Left lung (tissue), 10 donors: ENCODE measurements around the gene GALNT1. TPM values are rescaled to one million over a fixed set of nuclear protein-coding genes. Genes with fewer than 3 reads are reported as not detected.

Experiments used
- ATAC-seq: fragments of 200-7000 bp; cut with Tn5 transposase; one replicate; pipeline ENCODE4 v1.9.1; 2020; ENCODE audit warnings: moderate library complexity
- DNase-seq, 4 donors: peaks; one replicate each; pipeline ENCODE4 v3.0.0-alpha.2; 2013 to 2020
- H3K27ac ChIP-seq, 2 donors: fragments of 200-600 bp; sonication (generic) in 1 of 2; one replicate each; pipeline versions ENCODE4 v1.5.0 to v1.8.0; 2020 to 2021
- H3K27me3 ChIP-seq, 2 donors: fragments of 200-600 bp; sonication (generic) in 1 of 2; one replicate each; pipeline versions ENCODE4 v1.5.0 to v1.8.0; 2020 to 2021
- H3K36me3 ChIP-seq, 2 donors: fragments of 200-600 bp; sonication (generic) in 1 of 2; one replicate each; pipeline versions ENCODE4 v1.5.0 to v1.8.0; 2020 to 2021
- H3K4me1 ChIP-seq, 2 donors: fragments of 200-600 bp; one replicate each; pipeline ENCODE4 v1.8.0; 2021
- H3K4me3 ChIP-seq, 2 donors: fragments of 200-600 bp; sonication (generic) in 1 of 2; one replicate each; pipeline versions ENCODE4 v1.5.0 to v1.8.0; 2020 to 2021; ENCODE audit warnings: mild to moderate bottlenecking in 1 of 2
- H3K9me3 ChIP-seq, 2 donors: fragments of 200-600 bp; sonication (generic) in 1 of 2; one replicate each; pipeline versions ENCODE4 v1.5.0 to v1.8.0; 2020 to 2021
- CTCF ChIP-seq, 2 donors: fragments of 200-600 bp; sonication (generic) in 1 of 2; IDR thresholded peaks; one replicate each; pipeline versions ENCODE4 v1.5.0 to v1.8.0; 2021; ENCODE audit warnings: antibody characterized with exemption in 2 of 2
- intact Hi-C, 2 donors: fragments of 100-400 bp; cut with DNase I; formaldehyde crosslinking; loops; one replicate each; pipeline versions ENCODE4 v1.11.2 to v1.14.2; 2022
- microRNA-seq, 2 donors: library from miRNA; unstranded; fragments of <30 nt; microRNA quantifications; one replicate each; pipeline ENCODE4, GENCODE V29; 2019
- polyA plus RNA-seq, 6 donors: library from polyadenylated mRNA; unstranded; fragments of 120-200 nt; gene quantifications; one replicate each; pipeline ENCODE4 v1.2.1, GENCODE V29; 2013; ENCODE audit not compliant: insufficient read length in 6 of 6
- total RNA-seq, 2 donors: library from RNA; stranded (reverse); fragmentation: NEBNext Ultra II Directional; extraction: Animal tissue kit (Norgen Biotek cat#: 25700); gene quantifications; one replicate each; pipeline ENCODE4 v1.2.1, GENCODE V29; 2021
- donor health status: DM: no; HTN: yes; CAD: no.
- donor health status: DM: no; HTN: no; CAD: no.

GALNT1 gene
- total and polyA plus RNA-seq, 8 donors: 82.5 to 110 (median 107) TPM

GRCh38 chr18:35753306-35753910, 171.9 kb downstream of the GALNT1 start:
- Histone ChIP-seq H3K27me3 (no peaks in the 10 kb centered on the region), H3K4me3 (no peak overlapping the region), H3K9me3 (no peaks in the 10 kb centered on the region), H3K36me3 (no peaks in the 10 kb centered on the region), H3K4me1 (no peaks in the 10 kb centered on the region), H3K27ac (no peak overlapping the region)
- DNase-seq (no peak), ATAC-seq (no peak)
- intact Hi-C loops: loop anchor here in 1 of 2 donors (10.0 kb wide), 1 partner anchor 531 kb away; no protein-coding TSS in a partner anchor
- no peak for TF ChIP-seq CTCF (IDR thresholded peaks at IDR 0.05)

GRCh38 chr18:35754464-35754863, 172.9 kb downstream of the GALNT1 start:
- no peak overlapping the region for H3K27ac ChIP-seq

GRCh38 chr18:35755369-35755768, 173.8 kb downstream of the GALNT1 start:
- ATAC-seq (no peak), DNase-seq (no peak)
- no peak overlapping the region for H3K27ac ChIP-seq
- no peaks in the 10 kb centered on the region for H3K4me1 ChIP-seq
- TF ChIP-seq CTCF (IDR thresholded peaks at IDR 0.05): no peak
- H3K36me3 ChIP-seq: no peaks in the 10 kb centered on the region
- H3K9me3 ChIP-seq: no peaks in the 10 kb centered on the region
- intact Hi-C loops: loop anchor here in 1 of 2 donors (5.0 to 10.0 kb wide), 2 partner anchors 197 to 529 kb away; no protein-coding TSS in a partner anchor
- no peaks in the 10 kb centered on the region for H3K27me3 ChIP-seq
- H3K4me3 ChIP-seq: no peak overlapping the region

More at GRCh38 chr18:35754464-35754863, 172.9 kb downstream of the GALNT1 start:
- no peaks in the 10 kb centered on the region for H3K9me3 ChIP-seq
- no peak for TF ChIP-seq CTCF (IDR thresholded peaks at IDR 0.05)
- no peaks in the 10 kb centered on the region for H3K27me3 ChIP-seq
- intact Hi-C loops: loop anchor here in 1 of 2 donors (10.0 kb wide), 1 partner anchor 530 kb away; no protein-coding TSS in a partner anchor
- no peaks in the 10 kb centered on the region for H3K36me3 ChIP-seq
- ATAC-seq (no peak), DNase-seq (no peak)
- H3K4me1 ChIP-seq: no peaks in the 10 kb centered on the region
- no peak overlapping the region for H3K4me3 ChIP-seq

- DNase-seq: peak in 2 of 4 donors; percentile 40 to 70
- intact Hi-C loops: loop anchor here in 1 of 2 donors (5.0 to 10.0 kb wide), 2 partner anchors 196 to 528 kb away; no protein-coding TSS in a partner anchor
- Histone ChIP-seq H3K27ac (no peak overlapping the region), H3K9me3 (no peaks in the 10 kb centered on the region), H3K4me1 (no peaks in the 10 kb centered on the region), H3K36me3 (no peaks in the 10 kb centered on the region), H3K4me3 (no peak overlapping the region), H3K27me3 (no peaks in the 10 kb centered on the region)
- TF ChIP-seq CTCF (IDR thresholded peaks at IDR 0.05): peak; percentile 70 to 84
- ATAC-seq: peak; percentile 87
Measured at GRCh38 chr18:35756506-35757117, 175.1 kb downstream of the GALNT1 start.

Small RNAs within 50 kb of the gene (microRNA-seq; reads per million reads assigned to microRNA genes)
- 0 reads per million in 2 donors for gene MIR3975

Other genes with a start within 250 kb of the GALNT1 start
- 10 to 100 TPM; 48.9 to 56.2 TPM for gene ZNF24, start 237.3 kb upstream of the GALNT1 start, total RNA-seq
- gene ZNF24, start 237.3 kb upstream of the GALNT1 start, polyA plus RNA-seq: 10 to 100 TPM; 63.7 to 68.9 (median 67.5) TPM
- 1 to 10 TPM; 3.2 to 3.5 TPM for gene ZNF396, start 204.4 kb upstream of the GALNT1 start, total RNA-seq
- 1 to 10 TPM; 2.4 to 3.9 (median 3.2) TPM for gene ZNF396, start 204.4 kb upstream of the GALNT1 start, polyA plus RNA-seq
- gene INO80C, start 83.8 kb upstream of the GALNT1 start, total RNA-seq: 10 to 100 TPM; 27.0 to 28.0 TPM
- 10 to 100 TPM; 32.9 to 41.6 (median 36.8) TPM for gene INO80C, start 83.8 kb upstream of the GALNT1 start, polyA plus RNA-seq